HCT116 (cell line): ENCODE data around the gene BNIPL. TPM values are rescaled to one million over a fixed set of nuclear protein-coding genes. Genes with fewer than 3 reads are reported as not detected.

Experiments
- ATAC-seq: fragments of 200-7000 bp; cut with Tn5 transposase; 2 replicates; pipeline ENCODE4 v1.9.1; 2020; ENCODE audit warnings: mild to moderate bottlenecking, moderate library complexity
- BruUV-seq: library from RNA; stranded (reverse); fragments of 400-500 nt; replicated peaks from 2 replicates; lab custom pipeline; 2021; lab: Mats Ljungman, UMichigan
- CTCF ChIA-PET: fragments of 300-600 bp; sonication (Branson Sonifier 250); formaldehyde crosslinking; loops from one replicate; lab custom pipeline; 2021; ENCODE audit warnings: antibody characterized with exemption; lab: Charles Lee
- POLR2A ChIA-PET: fragments of 300-600, 350-600 bp; sonication (Branson Sonifier 250); formaldehyde crosslinking; loops from one replicate; lab custom pipeline; 2021; ENCODE audit warnings: antibody characterized with exemption; lab: Charles Lee
- RAD21 ChIA-PET, 2 experiments: fragments of 300-600 bp; sonication (Branson Sonifier 250); formaldehyde crosslinking; loops; one replicate each; lab custom pipeline; 2023; ENCODE audit warnings: low total read pairs in 2 of 2; ENCODE audit not compliant: uncharacterized antibody in 2 of 2, unreplicated experiment in 2 of 2, low non-redundant PET in 1 of 2; lab: Charles Lee
- DNase-seq: peaks from one replicate; pipeline ENCODE4 v3.0.0-alpha.2; 2010; ENCODE audit warnings: low read depth, low spot score
- H2AFZ ChIP-seq: fragments of 200-600 bp; shearing (Covaris generic), sonication (generic); 2 replicates; pipeline ENCODE4 v1.6.1; 2017; ENCODE audit warnings: low read depth, mixed run types, mixed read lengths, antibody characterized with exemption, low read length; ENCODE audit not compliant: poor library complexity, severe bottlenecking
- H3K27ac ChIP-seq: 2 replicates; pipeline ENCODE4 v1.5.1; 2012; ENCODE audit warnings: low read depth, low read length
- H3K27me3 ChIP-seq: fragments of 200-600 bp; sonication (generic); 2 replicates; pipeline ENCODE4 v1.6.1; 2016; ENCODE audit warnings: mixed run types, low read length, mixed read lengths; ENCODE audit not compliant: insufficient read depth
- H3K36me3 ChIP-seq, 2 experiments: fragments of 200-500 bp in 1 of 2; fragments of 200-600 bp in 1 of 2; sonication (Bioruptor generic) in 1 of 2; sonication (generic) in 1 of 2; 2 replicates each; pipeline versions ENCODE4 v1.5.1 to v1.6.1; 2014 to 2016; ENCODE audit warnings: low read length in 2 of 2, inconsistent platforms in 1 of 2, mixed read lengths in 1 of 2, mixed run types in 1 of 2; ENCODE audit not compliant: insufficient read depth in 2 of 2, control insufficient read depth in 1 of 2
- H3K4me1 ChIP-seq, 2 experiments: fragments of 200-600 bp in 1 of 2; sonication (generic) in 1 of 2; 2 replicates each; pipeline versions ENCODE4 v1.5.1 to v1.6.1; 2012 to 2017; ENCODE audit warnings: low read length in 2 of 2, inconsistent platforms in 1 of 2, mild to moderate bottlenecking in 1 of 2, mixed read lengths in 1 of 2, mixed run types in 1 of 2, moderate library complexity in 1 of 2; ENCODE audit not compliant: insufficient read depth in 2 of 2, control insufficient read depth in 1 of 2
- H3K4me2 ChIP-seq: fragments of 200-600 bp; sonication (generic); 2 replicates; pipeline ENCODE4 v1.6.1; 2017; ENCODE audit warnings: mixed run types, low read length, mixed read lengths
- H3K4me3 ChIP-seq, 2 experiments: fragments of 200-600 bp in 1 of 2; sonication (generic) in 1 of 2; replicated peaks in 1 of 2; 2 replicates each; pipeline ENCODE4 v1.5.1; 2011 to 2016; ENCODE audit warnings: low read length in 2 of 2, control low read depth in 1 of 2, low read depth in 1 of 2, mild to moderate bottlenecking in 1 of 2, mixed read lengths in 1 of 2, mixed run types in 1 of 2
- H3K79me2 ChIP-seq: fragments of 200-600 bp; sonication (generic); 2 replicates; pipeline ENCODE4 v1.6.1; 2017; ENCODE audit warnings: mild to moderate bottlenecking, mixed run types, low read length, moderate library complexity, mixed read lengths; ENCODE audit not compliant: insufficient read depth
- H3K9ac ChIP-seq: fragments of 200-600 bp; sonication (generic); 2 replicates; pipeline ENCODE4 v1.6.1; 2016; ENCODE audit warnings: low read length, mixed read lengths
- H3K9me2 ChIP-seq: fragments of 200-600 bp; sonication (generic), shearing (Covaris generic); 2 replicates; pipeline ENCODE4 v1.6.1; 2017; ENCODE audit warnings: mixed run types, mild to moderate bottlenecking, moderate library complexity; ENCODE audit not compliant: insufficient read depth
- H3K9me3 ChIP-seq, 2 experiments: fragments of 200-500 bp in 1 of 2; fragments of 200-600 bp in 1 of 2; sonication (Bioruptor generic) in 1 of 2; sonication (generic) in 1 of 2; 2 replicates each; pipeline ENCODE4 v1.6.1; 2014 to 2017; ENCODE audit warnings: low read length in 2 of 2, mixed read lengths in 2 of 2, inconsistent platforms in 1 of 2, low read depth in 1 of 2, mild to moderate bottlenecking in 1 of 2, mixed run types in 1 of 2, moderate library complexity in 1 of 2; ENCODE audit not compliant: control insufficient read depth in 1 of 2, insufficient read depth in 1 of 2
- H4K20me1 ChIP-seq: fragments of 200-600 bp; sonication (generic), shearing (Covaris generic); 2 replicates; pipeline ENCODE4 v1.6.1; 2017; ENCODE audit warnings: mixed run types, mild to moderate bottlenecking, moderate library complexity; ENCODE audit not compliant: insufficient read depth
- CEBPB ChIP-seq: IDR thresholded peaks from 2 replicates; pipeline ENCODE4 v1.6.1; 2012; ENCODE audit warnings: low read depth
- EZH2phosphoT487 ChIP-seq: fragments of 200-600 bp; IDR thresholded peaks from 2 replicates; pipeline ENCODE4 v1.6.1; 2018; ENCODE audit warnings: antibody characterized with exemption, borderline replicate concordance
- POLR2AphosphoS5 ChIP-seq: IDR thresholded peaks from 2 replicates; pipeline ENCODE4 v1.6.1; 2011; ENCODE audit warnings: mild to moderate bottlenecking, low read depth, low read length, moderate library complexity
- ZFX ChIP-seq: fragments of 450-650 bp; IDR thresholded peaks from 2 replicates; pipeline ENCODE4 v1.6.1; 2017
- intact Hi-C: fragments of 100-400 bp; cut with micrococcal nuclease; formaldehyde crosslinking; loops from 2 replicates; pipeline ENCODE4 v1.10.0; 2022
- total RNA-seq: library from RNA; stranded (reverse); gene quantifications from one replicate; pipeline ENCODE4 v1.2.1, GENCODE V29; 2021; ENCODE audit not compliant: unreplicated experiment

Gene BNIPL
- total RNA-seq, 1 experiment from 2014 or later, result 0.86 TPM

DNA sequence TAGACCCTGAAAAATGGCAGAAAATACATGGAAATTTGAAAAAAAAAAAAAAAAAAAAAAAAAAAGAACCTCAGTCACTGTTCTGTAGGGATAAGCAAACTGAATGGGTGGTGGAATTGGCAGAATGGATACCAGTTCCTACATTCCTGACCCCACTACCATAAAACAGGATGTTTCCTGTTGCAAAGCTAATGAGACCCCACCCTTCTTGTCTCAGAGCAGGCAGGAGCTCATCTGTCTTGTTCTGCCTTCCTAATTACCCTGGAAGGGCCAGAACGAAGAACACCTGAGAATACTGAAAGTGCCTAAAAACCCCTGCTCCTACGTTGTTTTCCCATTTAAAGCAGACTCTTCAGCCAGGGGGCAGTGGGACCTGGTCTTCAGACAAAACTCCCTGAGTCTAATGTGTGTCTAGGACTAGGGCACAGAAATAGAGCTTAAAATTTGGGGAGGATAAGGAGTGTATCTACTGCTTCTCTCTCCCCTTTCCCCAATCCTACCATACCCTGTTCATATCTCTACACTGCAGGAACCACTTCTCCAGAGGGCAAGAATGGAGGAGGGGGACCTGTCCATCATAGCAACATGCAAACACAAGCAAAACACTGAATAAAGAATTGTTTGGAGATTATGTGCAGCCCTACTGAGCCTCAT, 15.1 kb downstream of the BNIPL start:
- RAD21 ChIA-PET, result no interaction called here
- peaks cover 0 to 10% of the 10 kb centered on the region in 2 experiments; a peak in 1 of 4 replicates for H3K4me1 ChIP-seq
- DNase-seq (no peak), ATAC-seq (no peak)
- H3K4me2 ChIP-seq, result no peak overlapping the region
- no TSS peak for BruUV-seq
- peaks cover 17% of the 10 kb centered on the region; the same call in 1 of the 2 replicates for H3K79me2 ChIP-seq
- H3K36me3 ChIP-seq, result peaks cover 24 to 43% of the 10 kb centered on the region in 2 experiments
- intact Hi-C loops, result no loop called here
- no peak overlapping the region for H3K4me3 ChIP-seq
- H3K27ac ChIP-seq, result no peak overlapping the region
- H3K27me3 ChIP-seq, result no peaks in the 10 kb centered on the region
- H3K9me2 ChIP-seq, result no peaks in the 10 kb centered on the region
- TF ChIP-seq EZH2phosphoT487 (no peak), POLR2AphosphoS5 (no peak), ZFX (no peak)
- POLR2A ChIA-PET, result interaction anchor here (0.7 kb wide), 1 partner anchor 424 kb away, joined by 3 read pairs; no protein-coding TSS in a partner anchor
- CTCF ChIA-PET, result interaction anchor here (1.1 kb wide), 1 partner anchor 8 kb away, joined by 4 read pairs; the partner anchor contains the start of gene CDC42SE1
- no peak overlapping the region for H2AFZ ChIP-seq
- no peaks in the 10 kb centered on the region for H3K9me3 ChIP-seq
- no peaks in the 10 kb centered on the region for H4K20me1 ChIP-seq
- no peak overlapping the region for H3K9ac ChIP-seq

DNA sequence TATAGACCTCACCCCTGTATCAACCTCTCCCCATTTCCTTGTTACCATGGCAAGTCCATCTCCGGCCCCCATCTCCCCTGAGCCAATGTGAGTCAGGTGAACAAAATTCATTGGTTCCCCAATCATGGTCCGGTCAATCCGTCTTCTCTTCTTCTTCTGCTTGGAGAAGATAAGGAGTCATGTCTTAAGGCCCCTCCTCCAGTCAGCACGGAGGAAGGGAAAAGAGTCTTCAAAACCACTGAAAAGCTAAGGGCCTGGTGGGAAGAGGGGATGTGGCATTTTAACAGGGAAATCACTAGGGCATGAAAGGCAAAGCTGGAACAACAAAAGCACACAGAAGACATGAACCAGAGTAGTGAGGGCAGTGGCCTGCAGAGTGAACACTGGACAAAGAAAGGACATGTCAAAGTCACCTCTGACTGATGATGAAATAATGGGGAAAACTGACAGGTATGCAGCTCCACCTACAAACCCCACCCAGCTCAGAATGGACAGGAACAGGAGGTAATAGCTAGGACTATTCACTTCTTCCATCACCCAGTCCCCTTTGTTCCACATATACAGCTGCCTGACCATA, 18.7 kb downstream of the BNIPL start:
- Histone ChIP-seq H4K20me1 (no peaks in the 10 kb centered on the region; the same call in 1 of the 2 replicates), H3K9ac (no peak overlapping the region), H3K4me1 (peaks cover 14 to 36% of the 10 kb centered on the region in 2 experiments), H3K27ac (no peak overlapping the region), H2AFZ (no peak overlapping the region), H3K79me2 (peaks cover 47% of the 10 kb centered on the region), H3K36me3 (peaks cover 24 to 48% of the 10 kb centered on the region in 2 experiments), H3K4me2 (no peak overlapping the region), H3K9me2 (no peaks in the 10 kb centered on the region), H3K9me3 (no peaks in the 10 kb centered on the region), H3K4me3 (no peak overlapping the region), H3K27me3 (no peaks in the 10 kb centered on the region)
- ChIA-PET CTCF (no interaction called here), RAD21 (no interaction called here), POLR2A (no interaction called here)
- intact Hi-C loops, result loop anchor here (5.0 kb wide), 1 partner anchor 33 kb away; no protein-coding TSS in a partner anchor
- TF ChIP-seq EZH2phosphoT487 (no peak), CEBPB (0 out of 2 replicates have a peak, but pooled peaks have one; percentile 53)
- ATAC-seq (no peak), DNase-seq (no peak)
- no TSS peak for BruUV-seq
